Karpas-422 (cell line): ENCODE results near the gene MAP4. TPM values are rescaled to one million over a fixed set of nuclear protein-coding genes. Genes with fewer than 3 reads are reported as not detected.
"Not testable (repeated sequence)": the region's sequence is repeated elsewhere in the genome, so short reads cannot be mapped to it uniquely, and the experiment has no call there.

Source experiments
- DNase-seq: peaks from one replicate; pipeline ENCODE4 v3.0.0-alpha.2; 2015
- H2AFZ ChIP-seq: fragments of 200-600 bp; sonication (generic); 2 replicates; pipeline ENCODE4 v1.6.1; 2014; ENCODE audit warnings: antibody characterized with exemption, low read length, mixed read lengths
- H3K27ac ChIP-seq: fragments of 200-600 bp; sonication (generic); 2 replicates; pipeline ENCODE4 v1.5.1; 2014; ENCODE audit warnings: mild to moderate bottlenecking, low read length, moderate library complexity
- H3K27me3 ChIP-seq: fragments of 200-600 bp; sonication (generic); 2 replicates; pipeline ENCODE4 v1.6.1; 2014; ENCODE audit warnings: low read length, mixed read lengths
- H3K36me3 ChIP-seq: fragments of 200-600 bp; sonication (generic); 2 replicates; pipeline ENCODE4 v1.6.1; 2014; ENCODE audit warnings: low read length, mixed read lengths; ENCODE audit not compliant: insufficient read depth
- H3K4me1 ChIP-seq: fragments of 200-600 bp; sonication (generic); 2 replicates; pipeline ENCODE4 v1.6.1; 2014; ENCODE audit warnings: mild to moderate bottlenecking, low read length, mixed read lengths
- H3K4me2 ChIP-seq: fragments of 200-600 bp; sonication (generic); 2 replicates; pipeline ENCODE4 v1.6.1; 2014; ENCODE audit warnings: low read length, low read depth, mild to moderate bottlenecking; ENCODE audit not compliant: poor library complexity, severe bottlenecking
- H3K4me3 ChIP-seq: fragments of 200-600 bp; sonication (generic); 2 replicates; pipeline ENCODE4 v1.5.1; 2014; ENCODE audit warnings: mild to moderate bottlenecking, antibody characterized with exemption, low read length, mixed read lengths
- H3K79me2 ChIP-seq: fragments of 200-600 bp; sonication (generic); 2 replicates; pipeline ENCODE4 v1.6.1; 2014; ENCODE audit warnings: mild to moderate bottlenecking, low read length, mixed read lengths
- H3K9ac ChIP-seq: fragments of 200-600 bp; sonication (generic); 2 replicates; pipeline ENCODE4 v1.6.0; 2014; ENCODE audit warnings: low read length
- H3K9me2 ChIP-seq: fragments of 200-600 bp; sonication (generic), shearing (Covaris generic); replicated peaks from 2 replicates; pipeline ENCODE4 v1.6.0; 2014; ENCODE audit warnings: mild to moderate bottlenecking, low read length, moderate library complexity; ENCODE audit not compliant: insufficient read depth
- H3K9me3 ChIP-seq: fragments of 300-700, 200-600 bp; sonication (generic); 2 replicates; pipeline ENCODE4 v1.6.1; 2014; ENCODE audit warnings: low read length, mixed read lengths
- H4K20me1 ChIP-seq: fragments of 200-600 bp; sonication (generic); 2 replicates; pipeline ENCODE4 v1.6.1; 2014; ENCODE audit warnings: mild to moderate bottlenecking, antibody characterized with exemption, low read length, low read depth; ENCODE audit not compliant: insufficient read depth
- total RNA-seq: library from RNA; depleted of rRNA; stranded (reverse); fragments of >200 nt; shearing (Covaris generic); gene quantifications from 2 replicates; pipeline ENCODE4 v1.2.3, GENCODE V29; 2014; ENCODE audit warnings: low replicate concordance

MAP4 gene
- total RNA-seq, 1 experiment from 2014 or later = 45.6 TPM

DNA sequence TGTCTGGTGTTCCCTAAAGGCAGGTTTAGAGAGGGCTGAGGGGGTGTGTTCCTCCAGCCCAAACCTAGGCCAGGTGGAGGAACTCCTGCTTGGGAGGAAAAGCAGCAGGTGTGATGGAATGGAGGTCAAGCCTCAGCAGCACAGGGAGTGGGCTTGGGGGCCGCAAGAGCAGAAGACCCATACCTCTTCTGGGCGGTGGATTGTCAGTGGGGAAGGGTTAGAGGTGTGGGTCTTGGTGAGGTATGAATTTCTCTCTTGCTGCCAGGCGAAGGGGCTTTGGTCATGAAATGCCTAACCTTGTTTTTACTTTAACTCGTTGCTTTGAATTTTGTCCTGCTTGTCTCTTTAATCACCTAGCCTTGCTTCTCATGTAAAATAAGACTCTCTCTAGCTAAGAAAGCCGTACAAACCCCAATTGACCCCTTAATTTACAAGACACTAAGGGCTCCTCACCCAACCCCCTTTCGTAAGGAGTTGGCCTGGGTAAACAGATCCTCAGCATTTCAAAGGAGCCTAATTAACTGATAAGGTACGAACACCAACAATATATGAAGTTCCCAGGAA is 174.3 kb downstream of the MAP4 start:
- DNase-seq = no peak
- Histone ChIP-seq H3K9ac (no peak overlapping the region), H3K36me3 (peaks cover 46% of the 10 kb centered on the region), H3K27ac (no peak overlapping the region), H3K79me2 (peaks cover 19% of the 10 kb centered on the region; the same call in 1 of the 2 replicates), H3K27me3 (no peaks in the 10 kb centered on the region), H3K4me2 (no peak overlapping the region), H3K4me3 (no peak overlapping the region), H3K4me1 (no peaks in the 10 kb centered on the region), H3K9me3 (no peaks in the 10 kb centered on the region), H2AFZ (no peak overlapping the region), H3K9me2 (no peaks in the 10 kb centered on the region), H4K20me1 (0 out of 2 replicates have a peak, but pooled peaks cover 13% of the 10 kb centered on the region)

DNA sequence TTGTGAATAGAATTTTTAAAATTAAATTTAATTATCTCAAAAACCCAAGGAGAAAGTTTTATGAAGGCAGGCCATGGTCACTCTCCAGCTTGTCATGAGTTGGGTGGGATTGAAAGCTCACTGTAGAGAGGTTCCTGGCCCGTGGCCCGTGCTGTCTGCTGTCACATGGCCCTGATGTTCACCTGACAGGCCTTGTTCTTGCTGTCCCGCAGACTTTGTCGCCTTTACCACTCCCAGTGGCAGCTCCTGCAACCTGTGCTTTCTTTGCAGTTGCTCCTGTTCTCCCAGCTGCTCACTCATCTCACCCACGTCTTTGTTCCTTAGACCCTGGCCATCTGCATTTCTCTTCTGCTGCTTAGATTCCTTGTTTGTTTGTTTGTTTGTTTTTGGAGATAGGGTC is 177.7 kb downstream of the MAP4 start:
- Histone ChIP-seq H3K36me3 (peaks cover 46% of the 10 kb centered on the region), H3K4me2 (no peak overlapping the region), H3K27me3 (no peaks in the 10 kb centered on the region), H3K9me3 (no peaks in the 10 kb centered on the region), H2AFZ (no peak overlapping the region), H3K4me1 (no peaks in the 10 kb centered on the region), H3K4me3 (no peak overlapping the region), H3K27ac (no peak overlapping the region), H3K9me2 (no peaks in the 10 kb centered on the region), H4K20me1 (0 out of 2 replicates have a peak, but pooled peaks cover 8% of the 10 kb centered on the region), H3K9ac (no peak overlapping the region), H3K79me2 (peaks cover 17% of the 10 kb centered on the region; the same call in 1 of the 2 replicates)
- DNase-seq = no peak

DNA sequence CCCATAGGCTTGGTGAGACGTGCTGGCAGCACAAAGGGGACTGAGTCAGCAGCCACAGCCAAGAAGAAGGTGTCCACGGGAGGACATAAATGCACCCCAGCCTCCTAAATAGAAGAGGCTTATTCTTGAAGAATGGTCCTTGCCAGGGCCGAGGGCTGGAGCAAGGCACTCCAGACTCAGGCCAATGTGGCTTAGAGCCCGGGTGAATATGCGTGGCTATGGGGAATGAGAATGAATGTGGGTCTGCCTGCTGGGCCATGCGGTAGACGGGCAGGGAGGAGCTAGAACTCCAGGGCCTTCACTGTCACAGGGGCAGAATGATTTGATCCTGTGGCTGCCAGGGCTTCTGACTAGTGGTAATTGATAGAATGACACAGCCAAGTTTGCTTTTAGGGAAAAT is 179.2 kb downstream of the MAP4 start:
- no peak for DNase-seq
- Histone ChIP-seq H3K36me3 (peaks cover 40% of the 10 kb centered on the region), H3K79me2 (peaks cover 16% of the 10 kb centered on the region; the same call in 1 of the 2 replicates)

DNA sequence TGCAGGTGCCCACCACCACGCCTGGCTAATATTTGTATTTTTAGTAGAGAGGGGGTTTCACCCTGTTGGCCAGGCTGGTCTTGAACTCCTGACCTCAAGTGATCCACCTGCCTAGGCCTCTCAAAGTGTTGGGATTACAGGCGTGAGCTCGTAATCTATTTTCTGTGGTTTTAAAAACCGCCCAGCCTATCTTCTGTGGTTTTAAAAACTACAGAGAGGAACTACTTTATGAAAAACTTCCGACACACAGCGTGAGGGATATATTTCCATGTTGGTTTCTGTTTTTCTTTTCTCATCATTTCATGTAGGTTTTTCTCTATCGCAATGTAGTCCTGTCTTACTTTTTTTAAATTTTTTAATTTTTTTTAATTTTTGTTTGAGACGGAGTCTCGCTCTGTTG is 186.7 kb downstream of the MAP4 start:
- Histone ChIP-seq H3K4me1 (peaks cover 13% of the 10 kb centered on the region), H4K20me1 (peaks cover 19% of the 10 kb centered on the region; the same call in 1 of the 2 replicates), H3K36me3 (peaks cover 44% of the 10 kb centered on the region), H3K79me2 (peaks cover 45% of the 10 kb centered on the region)
- H3K9me2 ChIP-seq, DNase-seq, H2AFZ ChIP-seq, H3K4me3 ChIP-seq, H3K4me2 ChIP-seq, H3K27ac ChIP-seq, H3K9ac ChIP-seq, H3K27me3 ChIP-seq, H3K9me3 ChIP-seq: not testable (repeated sequence)

More for the DNA sequence above, 179.2 kb downstream of the MAP4 start:
- no peaks in the 10 kb centered on the region for H3K9me3 ChIP-seq
- H3K27me3 ChIP-seq = no peaks in the 10 kb centered on the region
- no peaks in the 10 kb centered on the region for H3K4me1 ChIP-seq
- no peak overlapping the region for H3K4me2 ChIP-seq
- no peak overlapping the region for H2AFZ ChIP-seq
- no peaks in the 10 kb centered on the region for H3K9me2 ChIP-seq
- 0 out of 2 replicates have a peak, but pooled peaks cover 3% of the 10 kb centered on the region for H4K20me1 ChIP-seq
- no peak overlapping the region for H3K4me3 ChIP-seq
- no peak overlapping the region for H3K27ac ChIP-seq
- no peak overlapping the region for H3K9ac ChIP-seq

DNA sequence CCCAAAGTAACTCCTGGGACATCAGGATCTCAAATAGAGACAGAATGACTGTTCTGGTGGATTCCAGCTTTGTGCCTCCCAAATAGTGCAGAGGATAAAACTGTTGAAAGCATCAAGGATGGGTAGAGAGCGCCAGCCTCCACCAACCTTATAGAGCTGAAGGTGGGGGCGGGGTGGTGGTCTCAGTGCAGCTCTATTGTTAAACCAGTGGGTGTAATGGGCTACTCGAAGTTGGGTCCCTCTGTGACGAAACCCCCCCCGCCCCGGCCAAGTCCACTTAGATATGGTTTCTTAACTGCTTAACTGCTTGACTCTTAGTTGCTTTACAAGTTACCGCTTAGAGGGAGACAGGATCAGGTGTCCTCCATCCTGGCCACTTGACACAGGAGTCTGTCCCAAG is 190.6 kb downstream of the MAP4 start:
- Histone ChIP-seq H3K4me3 (peak overlapping the region; percentile 89), H4K20me1 (peaks cover 19% of the 10 kb centered on the region; the same call in 1 of the 2 replicates), H3K79me2 (peaks cover 43% of the 10 kb centered on the region), H3K4me1 (peaks cover 17% of the 10 kb centered on the region), H3K9me3 (no peaks in the 10 kb centered on the region), H3K27me3 (no peaks in the 10 kb centered on the region), H3K9ac (peak overlapping the region; percentile 87), H3K36me3 (peaks cover 24% of the 10 kb centered on the region), H3K9me2 (no peaks in the 10 kb centered on the region), H2AFZ (no peak overlapping the region), H3K27ac (peak overlapping the region; percentile 68), H3K4me2 (peak overlapping the region; percentile 92)
- peak; percentile 62 for DNase-seq

DNA sequence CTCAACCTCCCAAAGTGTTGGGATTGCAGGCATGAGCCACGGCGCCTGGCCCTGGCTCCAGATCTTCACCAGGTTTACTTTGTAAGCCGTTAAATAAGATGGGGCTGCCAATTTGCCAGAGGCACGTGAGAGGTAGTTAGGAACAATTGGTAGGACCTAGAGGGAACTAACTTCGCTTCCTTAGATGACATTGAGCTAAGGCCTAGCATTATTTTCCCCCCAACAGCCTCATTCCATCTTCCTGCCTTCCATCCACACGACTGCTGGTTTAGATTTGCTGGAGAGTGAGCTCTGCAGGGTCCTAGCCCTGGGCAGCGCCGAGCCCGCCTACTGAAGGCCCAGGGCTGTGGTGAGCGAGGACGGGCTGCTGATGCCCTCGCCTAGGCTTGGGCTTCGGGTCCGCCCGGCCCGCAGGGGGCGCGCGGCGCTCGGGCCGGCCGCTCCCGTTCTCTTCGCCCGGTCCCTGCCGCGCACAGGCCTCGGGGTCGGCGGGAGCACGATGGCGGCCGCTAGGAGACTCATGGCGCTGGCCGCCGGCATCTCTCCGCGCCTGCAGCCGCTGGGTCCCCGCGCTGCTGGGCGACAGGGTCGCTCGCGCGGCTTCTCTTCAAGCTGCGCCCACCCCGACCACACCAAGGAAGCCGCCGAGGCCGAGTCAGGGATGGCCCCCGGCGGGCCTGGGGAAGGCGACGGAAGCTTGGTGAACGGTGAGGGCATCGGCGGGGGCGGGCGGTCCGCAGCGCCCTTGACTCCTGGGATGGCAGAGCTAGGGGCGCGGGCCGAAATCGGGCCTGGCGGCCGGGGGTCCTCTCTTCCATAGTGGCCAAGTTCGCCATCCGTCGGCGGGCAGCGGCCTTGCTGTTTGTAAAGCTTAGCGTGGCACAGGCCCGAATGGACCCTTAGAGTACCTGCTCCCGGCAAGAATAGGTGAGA is 191.4 kb downstream of the MAP4 start:
- Histone ChIP-seq H3K27me3 (no peaks in the 10 kb centered on the region), H2AFZ (peak overlapping the region; percentile 86), H3K4me2 (peak overlapping the region; percentile 92), H3K36me3 (peaks cover 22% of the 10 kb centered on the region), H3K27ac (peak overlapping the region; percentile 68), H3K9me3 (no peaks in the 10 kb centered on the region), H3K9ac (peak overlapping the region; percentile 87), H3K79me2 (peaks cover 43% of the 10 kb centered on the region), H3K4me3 (peak overlapping the region; percentile 89), H4K20me1 (peaks cover 19% of the 10 kb centered on the region; the same call in 1 of the 2 replicates), H3K9me2 (no peaks in the 10 kb centered on the region), H3K4me1 (peaks cover 17% of the 10 kb centered on the region)
- peak; percentile 93 for DNase-seq

DNA sequence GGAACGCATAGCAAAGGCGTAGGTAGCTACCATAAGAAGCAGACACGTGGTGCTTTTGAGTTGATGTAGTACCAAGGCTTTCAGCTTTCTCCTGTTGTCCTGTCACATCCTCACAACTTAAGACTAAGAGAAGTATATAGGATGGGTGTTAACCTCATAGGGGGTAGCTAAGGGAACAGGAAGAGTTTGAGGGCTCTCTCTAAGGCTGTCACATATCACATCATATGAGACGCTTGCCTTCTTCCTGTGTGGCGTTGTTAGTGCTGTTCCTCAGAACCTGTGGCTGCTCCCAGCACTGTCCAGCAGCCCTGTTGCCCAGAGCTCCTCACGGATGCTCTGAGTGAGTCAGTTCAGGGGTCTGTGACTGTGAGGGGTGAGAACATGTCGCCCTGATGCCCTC is 198.6 kb downstream of the MAP4 start:
- no peaks in the 10 kb centered on the region for H3K36me3 ChIP-seq

DNA sequence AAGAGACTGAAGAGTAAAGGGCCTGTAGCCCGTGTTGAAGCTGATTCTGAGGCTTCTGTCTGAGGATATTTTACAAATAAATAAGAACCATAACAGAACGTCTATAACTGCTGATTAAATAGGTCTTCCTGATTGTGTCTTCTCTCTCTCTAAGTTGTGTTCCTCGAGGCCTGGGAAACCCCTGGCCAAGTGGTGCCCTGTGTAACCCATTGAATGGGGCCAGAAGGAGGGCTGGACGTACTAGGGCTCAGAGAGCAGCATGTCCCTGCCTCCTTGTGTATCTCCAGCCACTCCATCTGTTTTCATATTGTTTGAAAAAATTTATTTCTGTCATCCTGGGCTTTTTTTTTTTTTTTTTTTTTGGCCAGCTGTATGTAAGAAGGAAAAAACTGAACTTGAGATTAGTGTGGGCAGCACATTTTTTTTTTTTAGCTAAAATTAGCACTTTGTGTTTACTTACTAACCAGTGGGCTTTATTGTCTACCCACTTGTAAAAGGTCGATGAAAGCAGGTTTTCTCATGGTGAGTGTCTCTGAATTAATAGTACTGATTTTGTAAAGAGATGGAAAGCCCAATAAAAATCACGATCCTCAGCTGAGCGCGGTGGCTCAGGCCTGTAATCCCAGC is 202.6 kb downstream of the MAP4 start:
- no peak overlapping the region for H3K4me2 ChIP-seq
- H3K4me1 ChIP-seq = no peaks in the 10 kb centered on the region
- peak; percentile 33 for DNase-seq
- no peaks in the 10 kb centered on the region for H3K79me2 ChIP-seq
- H3K9ac ChIP-seq = no peak overlapping the region
- peaks cover 20% of the 10 kb centered on the region for H3K36me3 ChIP-seq
- H3K27ac ChIP-seq = no peak overlapping the region
- no peaks in the 10 kb centered on the region for H3K27me3 ChIP-seq
- no peak overlapping the region for H3K4me3 ChIP-seq
- H4K20me1 ChIP-seq = no peaks in the 10 kb centered on the region
- H3K9me2 ChIP-seq = no peaks in the 10 kb centered on the region
- no peaks in the 10 kb centered on the region for H3K9me3 ChIP-seq
- no peak overlapping the region for H2AFZ ChIP-seq

More for the DNA sequence above, 198.6 kb downstream of the MAP4 start:
- H3K79me2 ChIP-seq = no peaks in the 10 kb centered on the region
- H3K9ac ChIP-seq = no peak overlapping the region
- DNase-seq = no peak
- no peaks in the 10 kb centered on the region for H3K27me3 ChIP-seq
- H3K4me1 ChIP-seq = no peaks in the 10 kb centered on the region
- no peak overlapping the region for H3K4me3 ChIP-seq
- no peaks in the 10 kb centered on the region for H3K9me2 ChIP-seq
- no peak overlapping the region for H3K27ac ChIP-seq
- H3K4me2 ChIP-seq = no peak overlapping the region
- no peaks in the 10 kb centered on the region for H3K9me3 ChIP-seq
- no peaks in the 10 kb centered on the region for H4K20me1 ChIP-seq
- H2AFZ ChIP-seq = no peak overlapping the region
